GM21360 (cell line): Measurements from ENCODE around the gene CHPT1.
"Not testable (repeated sequence)": the region's sequence is repeated elsewhere in the genome, so short reads cannot be mapped to it uniquely, and the experiment has no call there.

Experiments used
- ATAC-seq: cut with Tn5 transposase; IDR thresholded peaks from one replicate; pipeline ENCODE4 v1.9.1; 2021; ENCODE audit warnings: mild to moderate bottlenecking, moderate library complexity; ENCODE audit not compliant: unreplicated experiment

The CHPT1 gene

GRCh38 chr12:101719566-101719965, 22.1 kb downstream of the CHPT1 start:
- ATAC-seq: no peak

GRCh38 chr12:101720118-101720517, 22.7 kb downstream of the CHPT1 start:
- ATAC-seq: no peak

GRCh38 chr12:101722392-101722791, 25.0 kb downstream of the CHPT1 start:
- ATAC-seq: no peak

GRCh38 chr12:101727098-101727497, 29.7 kb downstream of the CHPT1 start:
- ATAC-seq: no peak

GRCh38 chr12:101729842-101730241, 32.4 kb downstream of the CHPT1 start:
- no peak for ATAC-seq

- ATAC-seq: no peak
Observed at GRCh38 chr12:101732318-101732717, 34.9 kb downstream of the CHPT1 start.

GRCh38 chr12:101733166-101733565, 35.7 kb downstream of the CHPT1 start:
- no peak for ATAC-seq

- not testable (repeated sequence) for ATAC-seq
Observed at GRCh38 chr12:101734482-101734881, 37.0 kb downstream of the CHPT1 start.

GRCh38 chr12:101737476-101737875, 40.0 kb downstream of the CHPT1 start:
- ATAC-seq: no peak

- ATAC-seq: no peak
Observed at GRCh38 chr12:101738920-101739665, 41.7 kb downstream of the CHPT1 start, which contains the start of gene SYCP3. Gene SYCP3 (minus strand): TSS chr12:101739462. CDS start chr12:101737935, 1,527 bp downstream.

- ATAC-seq: no peak
Observed at GRCh38 chr12:101740566-101740965, 43.1 kb downstream of the CHPT1 start.

GRCh38 chr12:101740980-101741379, 43.5 kb downstream of the CHPT1 start:
- no peak for ATAC-seq

- ATAC-seq: no peak
Observed at GRCh38 chr12:101743242-101743641, 45.8 kb downstream of the CHPT1 start.

GRCh38 chr12:101743724-101744472, 46.5 kb downstream of the CHPT1 start:
- peak; percentile 94 for ATAC-seq

GRCh38 chr12:101745481-101745880, 48.0 kb downstream of the CHPT1 start:
- no peak for ATAC-seq

- ATAC-seq: no peak
Observed at GRCh38 chr12:101746196-101746595, 48.8 kb downstream of the CHPT1 start.

GRCh38 chr12:101746661-101747060, 49.2 kb downstream of the CHPT1 start:
- ATAC-seq: no peak

- ATAC-seq: no peak
Observed at GRCh38 chr12:101747697-101748096, 50.3 kb downstream of the CHPT1 start.

GRCh38 chr12:101748907-101749306, 51.5 kb downstream of the CHPT1 start:
- ATAC-seq: no peak

GRCh38 chr12:101749657-101750056, 52.2 kb downstream of the CHPT1 start:
- no peak for ATAC-seq

- ATAC-seq: no peak
Observed at GRCh38 chr12:101750152-101750551, 52.7 kb downstream of the CHPT1 start.

GRCh38 chr12:101759396-101760047, 62.1 kb downstream of the CHPT1 start:
- no peak for ATAC-seq
